Measurements from ENCODE around the gene NWD2. TPM values are rescaled to one million over a fixed set of nuclear protein-coding genes. Genes with fewer than 3 reads are reported as not detected.

The NWD2 gene
- total RNA-seq, 1 donor from 2014 or later, result not detected

DNA sequence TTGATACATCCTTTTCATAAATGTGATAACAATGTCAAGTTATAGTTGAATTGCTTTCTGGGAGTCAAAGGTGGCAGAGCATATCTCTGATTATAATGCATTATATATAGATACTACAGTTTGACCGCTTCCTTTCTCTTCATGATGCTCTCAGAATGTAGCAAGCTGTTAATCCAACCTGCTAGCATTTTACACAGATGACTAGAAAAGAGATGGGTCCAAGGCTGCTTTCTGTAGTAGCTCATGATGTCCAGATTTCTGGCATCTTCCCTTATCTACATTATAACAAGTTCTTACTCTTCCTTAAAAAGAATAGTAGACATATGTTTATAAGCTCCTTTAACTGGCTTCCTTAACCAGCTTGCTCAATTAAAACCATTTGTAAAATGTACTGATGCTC, 192.0 kb downstream of the NWD2 start:
- H3K4me1 Mint-ChIP-seq (ENCODE audit: unreplicated experiment), result no peaks in the 10 kb centered on the region

DNA sequence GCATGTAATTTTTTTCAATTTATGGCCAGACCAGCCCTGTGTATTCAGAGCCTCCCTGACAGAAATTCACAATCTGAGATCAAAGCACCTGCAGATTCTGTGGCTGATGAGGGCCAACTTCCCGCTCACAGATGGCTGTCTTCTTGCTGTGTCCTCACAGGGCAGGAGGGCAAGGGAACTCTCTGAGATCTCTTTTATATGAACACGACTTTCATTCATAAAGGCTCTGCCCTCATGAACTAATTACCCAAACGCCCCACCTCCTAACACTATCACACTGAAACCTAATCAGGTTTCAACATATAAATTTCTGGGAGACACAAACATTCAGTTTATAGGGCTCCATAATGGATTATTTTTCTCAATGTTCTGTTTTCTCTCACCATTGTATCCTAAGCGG, 192.6 kb downstream of the NWD2 start:
- Mint-ChIP-seq H3K9me3 (ENCODE audit: unreplicated experiment) (no peaks in the 10 kb centered on the region), H3K27me3 (ENCODE audit: unreplicated experiment) (peaks cover 18% of the 10 kb centered on the region), H3K4me3 (ENCODE audit: unreplicated experiment) (no peak overlapping the region), H3K27ac (ENCODE audit: unreplicated experiment) (no peak overlapping the region), H3K4me1 (ENCODE audit: unreplicated experiment) (no peaks in the 10 kb centered on the region), H3K36me3 (ENCODE audit: unreplicated experiment) (no peaks in the 10 kb centered on the region)
- DNase-seq (ENCODE audit: extremely low spot score, unreplicated experiment), result no peak
- TF ChIP-seq, protein P1, sequence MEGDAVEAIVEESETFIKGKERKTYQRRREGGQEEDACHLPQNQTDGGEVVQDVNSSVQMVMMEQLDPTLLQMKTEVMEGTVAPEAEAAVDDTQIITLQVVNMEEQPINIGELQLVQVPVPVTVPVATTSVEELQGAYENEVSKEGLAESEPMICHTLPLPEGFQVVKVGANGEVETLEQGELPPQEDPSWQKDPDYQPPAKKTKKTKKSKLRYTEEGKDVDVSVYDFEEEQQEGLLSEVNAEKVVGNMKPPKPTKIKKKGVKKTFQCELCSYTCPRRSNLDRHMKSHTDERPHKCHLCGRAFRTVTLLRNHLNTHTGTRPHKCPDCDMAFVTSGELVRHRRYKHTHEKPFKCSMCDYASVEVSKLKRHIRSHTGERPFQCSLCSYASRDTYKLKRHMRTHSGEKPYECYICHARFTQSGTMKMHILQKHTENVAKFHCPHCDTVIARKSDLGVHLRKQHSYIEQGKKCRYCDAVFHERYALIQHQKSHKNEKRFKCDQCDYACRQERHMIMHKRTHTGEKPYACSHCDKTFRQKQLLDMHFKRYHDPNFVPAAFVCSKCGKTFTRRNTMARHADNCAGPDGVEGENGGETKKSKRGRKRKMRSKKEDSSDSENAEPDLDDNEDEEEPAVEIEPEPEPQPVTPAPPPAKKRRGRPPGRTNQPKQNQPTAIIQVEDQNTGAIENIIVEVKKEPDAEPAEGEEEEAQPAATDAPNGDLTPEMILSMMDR (IDR thresholded peaks at IDR 0.05), result no peak

More for the DNA sequence above, 192.0 kb downstream of the NWD2 start:
- Mint-ChIP-seq H3K36me3 (ENCODE audit: unreplicated experiment) (no peaks in the 10 kb centered on the region), H3K4me3 (ENCODE audit: unreplicated experiment) (no peak overlapping the region), H3K27me3 (ENCODE audit: unreplicated experiment) (peaks cover 17% of the 10 kb centered on the region), H3K9me3 (ENCODE audit: unreplicated experiment) (no peaks in the 10 kb centered on the region), H3K27ac (ENCODE audit: unreplicated experiment) (no peak overlapping the region)
- DNase-seq (ENCODE audit: extremely low spot score, unreplicated experiment), result no peak
- TF ChIP-seq, protein P1 (IDR thresholded peaks at IDR 0.05), result no peak

DNA sequence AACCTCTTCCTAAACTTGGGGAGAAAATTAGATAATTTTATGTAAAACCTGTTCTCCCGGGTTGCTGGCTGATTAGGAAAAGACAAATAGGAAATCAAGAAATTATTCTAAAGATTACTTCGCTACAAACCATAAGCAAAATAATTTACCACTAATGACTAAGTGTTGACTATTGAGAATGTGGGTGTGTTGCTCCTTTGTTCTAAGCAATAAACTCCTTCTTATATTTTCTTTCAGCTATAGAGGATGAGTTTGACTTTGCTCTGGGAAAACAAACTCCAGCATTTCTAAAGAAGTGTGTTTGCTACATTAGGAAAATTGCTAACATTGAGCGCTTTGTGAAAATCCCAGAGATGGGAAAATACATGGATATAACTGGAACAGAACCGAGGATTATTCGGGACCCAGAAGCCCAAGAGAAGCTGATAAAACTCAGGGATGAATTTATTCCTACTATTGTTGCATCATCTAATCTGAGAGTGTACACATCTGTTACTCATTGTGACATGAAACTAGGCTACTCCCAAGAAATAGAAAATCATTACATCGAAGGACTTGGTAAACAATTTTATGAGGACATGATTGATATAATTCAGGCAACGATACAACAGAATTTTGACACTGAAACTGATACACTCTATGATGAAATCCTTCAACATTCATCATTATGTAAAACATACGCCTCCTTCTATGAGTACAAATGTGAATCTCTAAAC, 194.2 kb downstream of the NWD2 start:
- DNase-seq (ENCODE audit: extremely low spot score, unreplicated experiment), result no peak
- TF ChIP-seq, protein P1 (IDR thresholded peaks at IDR 0.05), result no peak
- Mint-ChIP-seq H3K9me3 (ENCODE audit: unreplicated experiment) (no peaks in the 10 kb centered on the region), H3K4me3 (ENCODE audit: unreplicated experiment) (no peak overlapping the region), H3K27me3 (ENCODE audit: unreplicated experiment) (peaks cover 15% of the 10 kb centered on the region), H3K27ac (ENCODE audit: unreplicated experiment) (no peak overlapping the region), H3K4me1 (ENCODE audit: unreplicated experiment) (no peaks in the 10 kb centered on the region), H3K36me3 (ENCODE audit: unreplicated experiment) (no peaks in the 10 kb centered on the region)

DNA sequence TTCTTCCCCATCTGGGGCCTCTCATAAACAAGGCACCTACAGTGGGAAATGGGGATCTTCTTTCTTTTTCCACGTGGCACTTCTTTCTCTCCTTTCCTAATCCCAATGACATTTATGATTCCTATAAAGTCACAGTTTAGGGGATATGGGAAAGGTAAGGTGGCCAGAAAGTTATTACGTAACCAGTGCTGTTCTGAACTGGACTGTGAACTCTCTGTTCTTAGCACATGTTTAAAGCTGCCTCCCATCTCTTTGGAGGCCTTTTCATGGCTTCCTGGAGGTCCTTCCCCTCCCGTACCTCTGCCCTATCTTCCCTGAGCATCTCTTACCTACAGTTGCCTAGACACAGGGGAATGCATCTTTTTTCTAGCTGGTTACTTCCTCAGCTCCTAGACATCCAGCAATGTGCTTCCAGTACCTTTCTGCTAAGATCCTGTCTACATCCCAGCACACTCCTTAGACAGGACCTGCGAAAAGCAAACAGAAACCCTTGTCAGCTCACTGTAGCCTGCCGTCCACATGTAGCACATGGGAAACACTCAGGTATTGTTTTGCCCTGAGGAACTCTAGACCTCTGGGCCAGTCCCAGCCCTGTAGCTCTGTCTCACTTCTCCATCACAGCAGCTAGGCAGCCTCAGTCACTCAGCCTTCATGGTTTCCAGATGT, 195.4 kb downstream of the NWD2 start:
- DNase-seq (ENCODE audit: extremely low spot score, unreplicated experiment), result no peak
- Mint-ChIP-seq H3K4me1 (ENCODE audit: unreplicated experiment) (no peaks in the 10 kb centered on the region), H3K27ac (ENCODE audit: unreplicated experiment) (no peak overlapping the region), H3K9me3 (ENCODE audit: unreplicated experiment) (no peaks in the 10 kb centered on the region), H3K4me3 (ENCODE audit: unreplicated experiment) (no peak overlapping the region), H3K27me3 (ENCODE audit: unreplicated experiment) (peaks cover 15% of the 10 kb centered on the region), H3K36me3 (ENCODE audit: unreplicated experiment) (no peaks in the 10 kb centered on the region)
- TF ChIP-seq, protein P1 (IDR thresholded peaks at IDR 0.05), result no peak

DNA sequence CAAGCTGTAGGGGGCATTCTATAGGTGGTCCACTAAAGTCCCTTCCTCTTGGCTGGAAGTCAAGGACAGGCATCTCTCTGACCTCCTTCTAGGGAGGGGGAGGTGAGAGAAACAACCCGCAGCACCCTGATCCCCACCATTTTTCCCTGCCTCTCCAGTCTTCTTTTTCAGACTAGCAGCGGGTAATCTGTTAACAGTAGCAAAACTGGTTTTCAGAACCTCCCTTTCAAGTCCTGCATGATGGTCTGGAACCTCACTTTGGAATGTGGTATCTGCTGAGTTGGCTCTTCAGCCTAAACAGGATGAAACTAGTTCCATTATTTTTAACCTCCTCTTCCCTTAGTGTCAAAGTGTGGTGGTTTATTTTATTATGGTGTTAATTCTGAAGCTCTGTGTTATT, 196.0 kb downstream of the NWD2 start:
- no peak for DNase-seq (ENCODE audit: extremely low spot score, unreplicated experiment)
- no peaks in the 10 kb centered on the region for H3K36me3 Mint-ChIP-seq (ENCODE audit: unreplicated experiment)
- TF ChIP-seq, protein P1 (IDR thresholded peaks at IDR 0.05), result no peak
- H3K27ac Mint-ChIP-seq (ENCODE audit: unreplicated experiment), result no peak overlapping the region
- H3K27me3 Mint-ChIP-seq (ENCODE audit: unreplicated experiment), result peaks cover 16% of the 10 kb centered on the region
- H3K4me1 Mint-ChIP-seq (ENCODE audit: unreplicated experiment), result no peaks in the 10 kb centered on the region
- H3K9me3 Mint-ChIP-seq (ENCODE audit: unreplicated experiment), result no peaks in the 10 kb centered on the region
- no peak overlapping the region for H3K4me3 Mint-ChIP-seq (ENCODE audit: unreplicated experiment)

Measured in osteocyte (in vitro differentiated cells).